ENCODE data around the gene HIC1. TPM values are rescaled to one million over a fixed set of nuclear protein-coding genes. Genes with fewer than 3 reads are reported as not detected.

Gene HIC1
- total and polyA plus RNA-seq, 2 experiments from 2014 or later: 0.88 to 3.7 TPM

GRCh38 chr17:2056206-2057174 is 1.6 kb downstream of the HIC1 start:
- H3K4me1 ChIP-seq (ENCODE audit: low read depth): peaks cover 4% of the 10 kb centered on the region

GRCh38 chr17:2057175-2057759 is 2.4 kb downstream of the HIC1 start:
- H3K4me3 ChIP-seq: no peak overlapping the region
- TF ChIP-seq, protein P1, sequence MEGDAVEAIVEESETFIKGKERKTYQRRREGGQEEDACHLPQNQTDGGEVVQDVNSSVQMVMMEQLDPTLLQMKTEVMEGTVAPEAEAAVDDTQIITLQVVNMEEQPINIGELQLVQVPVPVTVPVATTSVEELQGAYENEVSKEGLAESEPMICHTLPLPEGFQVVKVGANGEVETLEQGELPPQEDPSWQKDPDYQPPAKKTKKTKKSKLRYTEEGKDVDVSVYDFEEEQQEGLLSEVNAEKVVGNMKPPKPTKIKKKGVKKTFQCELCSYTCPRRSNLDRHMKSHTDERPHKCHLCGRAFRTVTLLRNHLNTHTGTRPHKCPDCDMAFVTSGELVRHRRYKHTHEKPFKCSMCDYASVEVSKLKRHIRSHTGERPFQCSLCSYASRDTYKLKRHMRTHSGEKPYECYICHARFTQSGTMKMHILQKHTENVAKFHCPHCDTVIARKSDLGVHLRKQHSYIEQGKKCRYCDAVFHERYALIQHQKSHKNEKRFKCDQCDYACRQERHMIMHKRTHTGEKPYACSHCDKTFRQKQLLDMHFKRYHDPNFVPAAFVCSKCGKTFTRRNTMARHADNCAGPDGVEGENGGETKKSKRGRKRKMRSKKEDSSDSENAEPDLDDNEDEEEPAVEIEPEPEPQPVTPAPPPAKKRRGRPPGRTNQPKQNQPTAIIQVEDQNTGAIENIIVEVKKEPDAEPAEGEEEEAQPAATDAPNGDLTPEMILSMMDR (IDR thresholded peaks at IDR 0.05; ENCODE audit: low read depth, low read length): no peak

More at GRCh38 chr17:2056206-2057174, 1.6 kb downstream of the HIC1 start:
- peaks cover 95% of the 10 kb centered on the region for H3K27me3 ChIP-seq
- H3K4me3 ChIP-seq: no peak overlapping the region
- TF ChIP-seq, protein P1 (IDR thresholded peaks at IDR 0.05; ENCODE audit: low read depth, low read length): no peak
- H3K9me3 ChIP-seq (ENCODE audit: low read depth): no peaks in the 10 kb centered on the region
- H3K36me3 ChIP-seq: no peaks in the 10 kb centered on the region
- H3K27ac ChIP-seq: no peak overlapping the region
- DNase-seq (ENCODE audit: low read depth in 1 of 2, low spot score in 1 of 2): peak; percentile 51 to 73

GRCh38 chr17:2057760-2058585 is 3.1 kb downstream of the HIC1 start:
- Histone ChIP-seq H3K27ac (no peak overlapping the region), H3K4me3 (no peak overlapping the region), H3K27me3 (peaks cover 90% of the 10 kb centered on the region), H3K9me3 (ENCODE audit: low read depth) (no peaks in the 10 kb centered on the region), H3K4me1 (ENCODE audit: low read depth) (peaks cover 11% of the 10 kb centered on the region), H3K36me3 (no peaks in the 10 kb centered on the region)
- TF ChIP-seq, protein P1 (IDR thresholded peaks at IDR 0.05; ENCODE audit: low read depth, low read length): no peak
- peak in 1 of 2 donors; percentile 62 for DNase-seq (ENCODE audit: low read depth in 1 of 2, low spot score in 1 of 2)

More at GRCh38 chr17:2057175-2057759, 2.4 kb downstream of the HIC1 start:
- Histone ChIP-seq H3K36me3 (no peaks in the 10 kb centered on the region), H3K9me3 (ENCODE audit: low read depth) (no peaks in the 10 kb centered on the region), H3K27ac (no peak overlapping the region), H3K27me3 (peaks cover 92% of the 10 kb centered on the region), H3K4me1 (ENCODE audit: low read depth) (peaks cover 4% of the 10 kb centered on the region)
- peak; percentile 46 to 58 for DNase-seq (ENCODE audit: low read depth in 1 of 2, low spot score in 1 of 2)

GRCh38 chr17:2058586-2059546 is 4.0 kb downstream of the HIC1 start:
- no peaks in the 10 kb centered on the region for H3K9me3 ChIP-seq (ENCODE audit: low read depth)
- no peaks in the 10 kb centered on the region for H3K36me3 ChIP-seq
- peaks cover 20% of the 10 kb centered on the region for H3K4me1 ChIP-seq (ENCODE audit: low read depth)
- H3K4me3 ChIP-seq: no peak overlapping the region
- peak; percentile 55 to 93 for DNase-seq (ENCODE audit: low read depth in 1 of 2, low spot score in 1 of 2)
- TF ChIP-seq, protein P1 (IDR thresholded peaks at IDR 0.05; ENCODE audit: low read depth, low read length): peak; percentile 68
- no peak overlapping the region for H3K27ac ChIP-seq
- peaks cover 82% of the 10 kb centered on the region for H3K27me3 ChIP-seq
